GM12892 (cell line): ENCODE data around the gene SUCNR1.

Experiments used
- POLR2A ChIP-seq: IDR thresholded peaks from 2 replicates; pipeline ENCODE4 v1.6.1; 2011; ENCODE audit warnings: low read depth, low read length, control low read depth
- POLR2AphosphoS5 ChIP-seq: IDR thresholded peaks from 2 replicates; pipeline ENCODE4 v1.6.1; 2011; ENCODE audit warnings: low read depth, low read length, control low read depth

GRCh38 chr3:151925876-151926275 lies 52.4 kb downstream of the SUCNR1 start:
- TF ChIP-seq POLR2A (no peak), POLR2AphosphoS5 (no peak)
